ENCODE data around the gene TRAPPC10. TPM values are rescaled to one million over a fixed set of nuclear protein-coding genes. Genes with fewer than 3 reads are reported as not detected.
"Not testable (repeated sequence)": the region's sequence is repeated elsewhere in the genome, so short reads cannot be mapped to it uniquely, and the experiment has no call there.

TRAPPC10 gene
- total RNA-seq, 1 experiment from 2014 or later: 17.4 TPM

- DNase-seq (ENCODE audit: extremely low read depth, low read depth): not testable (repeated sequence)
These were observed 128.4 kb downstream of the TRAPPC10 start for GRCh38 chr21:44140552-44140932.

GRCh38 chr21:44142470-44142869 is 130.4 kb downstream of the TRAPPC10 start:
- not testable (repeated sequence) for DNase-seq (ENCODE audit: extremely low read depth, low read depth)

GRCh38 chr21:44143380-44143779 is 131.3 kb downstream of the TRAPPC10 start:
- DNase-seq (ENCODE audit: extremely low read depth, low read depth): not testable (repeated sequence)

GRCh38 chr21:44143996-44144395 is 131.9 kb downstream of the TRAPPC10 start:
- DNase-seq (ENCODE audit: extremely low read depth, low read depth): not testable (repeated sequence)

GRCh38 chr21:44144784-44145602 is 132.9 kb downstream of the TRAPPC10 start:
- DNase-seq (ENCODE audit: extremely low read depth, low read depth): not testable (repeated sequence)

GRCh38 chr21:44145616-44146015 is 133.5 kb downstream of the TRAPPC10 start:
- not testable (repeated sequence) for DNase-seq (ENCODE audit: extremely low read depth, low read depth)

- DNase-seq (ENCODE audit: extremely low read depth, low read depth): not testable (repeated sequence)
These were observed 135.0 kb downstream of the TRAPPC10 start for GRCh38 chr21:44147108-44147507.

GRCh38 chr21:44150255-44150654 is 138.1 kb downstream of the TRAPPC10 start:
- not testable (repeated sequence) for DNase-seq (ENCODE audit: extremely low read depth, low read depth)

- not testable (repeated sequence) for DNase-seq (ENCODE audit: extremely low read depth, low read depth)
These were observed 141.2 kb downstream of the TRAPPC10 start for GRCh38 chr21:44153214-44153888.

GRCh38 chr21:44153889-44154228 is 141.8 kb downstream of the TRAPPC10 start:
- DNase-seq (ENCODE audit: extremely low read depth, low read depth): not testable (repeated sequence)

- not testable (repeated sequence) for DNase-seq (ENCODE audit: extremely low read depth, low read depth)
These were observed 142.7 kb downstream of the TRAPPC10 start for GRCh38 chr21:44154816-44155230.

GRCh38 chr21:44155231-44155993 is 143.3 kb downstream of the TRAPPC10 start:
- not testable (repeated sequence) for DNase-seq (ENCODE audit: extremely low read depth, low read depth)

- not testable (repeated sequence) for DNase-seq (ENCODE audit: extremely low read depth, low read depth)
These were observed 143.9 kb downstream of the TRAPPC10 start for GRCh38 chr21:44155994-44156380.

Small RNA genes lying within 50 kb of the gene (small RNA-seq; reads per million reads assigned to genes)
- 0 reads per million in 2 experiments for gene RNU6-1150P

Other genes starting within 250 kb of the TRAPPC10 start
- 30.5 and 32.8 TPM in 2 replicates for gene CSTB, start 236.0 kb upstream of the TRAPPC10 start, total RNA-seq (2014; rRNA removed; shearing (Covaris generic))
- 23.3 and 24.9 TPM in 2 replicates for gene RRP1, start 222.7 kb upstream of the TRAPPC10 start, total RNA-seq (2014; rRNA removed; shearing (Covaris generic))
- 27.5 and 29.3 TPM in 2 replicates for gene AGPAT3, start 147.1 kb upstream of the TRAPPC10 start, total RNA-seq (2014; rRNA removed; shearing (Covaris generic))
- gene PWP2, start 95.1 kb downstream of the TRAPPC10 start, total RNA-seq (2014; rRNA removed; shearing (Covaris generic)): 2.2 and 2.5 TPM in 2 replicates
- 2.8 and 3.5 TPM in 2 replicates for gene GATD3, start 121.4 kb downstream of the TRAPPC10 start, total RNA-seq (2014; rRNA removed; shearing (Covaris generic))
- gene ICOSLG, start 228.6 kb downstream of the TRAPPC10 start, total RNA-seq (2014; rRNA removed; shearing (Covaris generic)): 0.40 and 0.47 TPM in 2 replicates
- not detected in 2 replicates for gene DNMT3L, start 249.6 kb downstream of the TRAPPC10 start, total RNA-seq (2014; rRNA removed; shearing (Covaris generic))